Endothelial cell of umbilical vein (primary cell): ENCODE results near the gene SHPK. TPM values are rescaled to one million over a fixed set of nuclear protein-coding genes. Genes with fewer than 3 reads are reported as not detected.
A peak's percentile ranks its signal among the peaks of the same experiment; 100 is the strongest.

Experiments
- BruUV-seq: library from RNA; stranded (reverse); fragments of 400-500 nt; replicated peaks from 2 replicates; lab custom pipeline; 2021; lab: Mats Ljungman, UMichigan
- CTCF ChIA-PET: fragments of 300-600, 350-600 bp; sonication (Branson Sonifier 250); formaldehyde crosslinking; loops from one replicate; lab custom pipeline; 2021; ENCODE audit warnings: antibody characterized with exemption, inconsistent platforms; lab: Charles Lee
- POLR2A ChIA-PET: fragments of 300-600, 350-600 bp; sonication (Branson Sonifier 250); formaldehyde crosslinking; loops from one replicate; lab custom pipeline; 2021; ENCODE audit warnings: antibody characterized with exemption, inconsistent platforms; lab: Charles Lee
- DNase-seq: peaks from one replicate; pipeline ENCODE4 v3.0.0-alpha.2; 2011; ENCODE audit warnings: low read depth, low spot score
- FAIRE-seq: peaks from 2 replicates; lab custom pipeline; 2011; peaks lifted over from hg19 to GRCh38; lab: Jason Lieb, UNC
- H2AFZ ChIP-seq: 2 replicates; pipeline ENCODE4 v1.6.0; 2012; ENCODE audit warnings: low read depth, low read length, control low read depth, inconsistent platforms
- H3K27ac ChIP-seq: 2 replicates; pipeline ENCODE4 v1.5.1; 2011; ENCODE audit warnings: low read depth, mild to moderate bottlenecking, control low read depth, low read length, moderate library complexity; ENCODE audit not compliant: insufficient read depth
- H3K27me3 ChIP-seq, 2 experiments: 2 replicates each; pipeline versions ENCODE4 v1.6.0 to v1.6.1; 2011; ENCODE audit warnings: low read length in 2 of 2, mixed read lengths in 1 of 2; ENCODE audit not compliant: control insufficient read depth in 2 of 2, insufficient read depth in 2 of 2
- H3K36me3 ChIP-seq, 2 experiments: 2 replicates in 1 of 2; 3 replicates in 1 of 2; pipeline ENCODE4 v1.5.1; 2011; ENCODE audit warnings: low read length in 2 of 2, mild to moderate bottlenecking in 1 of 2, moderate library complexity in 1 of 2; ENCODE audit not compliant: control insufficient read depth in 2 of 2, insufficient read depth in 2 of 2; ENCODE audit errors: extremely low read depth in 1 of 2
- H3K4me1 ChIP-seq: 3 replicates; pipeline ENCODE4 v1.5.1; 2011; ENCODE audit warnings: mild to moderate bottlenecking, low read length; ENCODE audit not compliant: control insufficient read depth, insufficient read depth; ENCODE audit errors: extremely low read depth
- H3K4me2 ChIP-seq: 2 replicates; pipeline ENCODE4 v1.6.1; 2011; ENCODE audit warnings: low read length, control low read depth, mixed read lengths; ENCODE audit not compliant: insufficient read depth
- H3K4me3 ChIP-seq, 3 experiments: fragments of 200-600 bp in 1 of 3; sonication (generic), shearing (Covaris generic) in 1 of 3; replicated peaks in 1 of 3; 2 replicates each; pipeline ENCODE4 v1.5.1; 2011 to 2016; ENCODE audit warnings: control low read depth in 3 of 3, low read length in 3 of 3, mild to moderate bottlenecking in 2 of 3, inconsistent platforms in 1 of 3, low read depth in 1 of 3, moderate library complexity in 1 of 3; ENCODE audit not compliant: insufficient read depth in 1 of 3
- H3K79me2 ChIP-seq: 2 replicates; pipeline ENCODE4 v1.6.0; 2012; ENCODE audit warnings: low read length, inconsistent platforms; ENCODE audit not compliant: control insufficient read depth, insufficient read depth
- H3K9ac ChIP-seq: replicated peaks from 2 replicates; pipeline ENCODE3; 2011; ENCODE audit warnings: low read length, control low read depth; ENCODE audit not compliant: insufficient read depth; ENCODE audit errors: extremely low read depth
- H3K9me1 ChIP-seq: replicated peaks from 3 replicates; pipeline ENCODE4 v1.6.0; 2011; ENCODE audit warnings: mild to moderate bottlenecking, low read length; ENCODE audit not compliant: control insufficient read depth, insufficient read depth; ENCODE audit errors: extremely low read depth
- H3K9me3 ChIP-seq: replicated peaks from 2 replicates; pipeline ENCODE4 v1.5.1; 2012; ENCODE audit warnings: low read length, inconsistent platforms; ENCODE audit not compliant: control insufficient read depth, insufficient read depth
- H4K20me1 ChIP-seq: replicated peaks from 2 replicates; pipeline ENCODE3; 2011; ENCODE audit warnings: mild to moderate bottlenecking, low read length; ENCODE audit not compliant: control insufficient read depth, insufficient read depth; ENCODE audit errors: extremely low read depth
- CTCF ChIP-seq, 2 donors: IDR thresholded peaks; 1 replicate in 1 of 2; 2 replicates in 1 of 2; pipeline ENCODE4 v1.5.1; 2011; ENCODE audit warnings: low read length in 2 of 2, mild to moderate bottlenecking in 2 of 2, moderate library complexity in 2 of 2, control low read depth in 1 of 2, inconsistent platforms in 1 of 2, low read depth in 1 of 2; ENCODE audit not compliant: insufficient read depth in 1 of 2; ENCODE audit errors: extremely low read depth in 1 of 2
- FOS ChIP-seq: IDR thresholded peaks from 2 replicates; pipeline ENCODE4 v1.6.1; 2011; ENCODE audit warnings: mild to moderate bottlenecking, low read length, moderate library complexity, borderline replicate concordance; ENCODE audit not compliant: insufficient read depth
- GATA2 ChIP-seq: IDR thresholded peaks from 2 replicates; pipeline ENCODE4 v1.7.0; 2011; ENCODE audit warnings: low read depth, mild to moderate bottlenecking, moderate library complexity, mixed read lengths, low read length; ENCODE audit not compliant: insufficient read length, insufficient read depth
- MYC ChIP-seq: IDR thresholded peaks from one replicate; pipeline ENCODE4 v1.6.1; 2011; ENCODE audit warnings: mild to moderate bottlenecking, low read depth, low read length
- POLR2A ChIP-seq: IDR thresholded peaks from 2 replicates; pipeline ENCODE4 v1.6.1; 2012; ENCODE audit warnings: low read depth, mild to moderate bottlenecking, control low read depth, low read length
- dilution Hi-C: fragments of 300-500 bp; cut with MboI; formaldehyde crosslinking; loops from one replicate; pipeline ENCODE4 v1.15.0; 2019; ENCODE audit warnings: low sequenced_read_pairs; ENCODE audit not compliant: extremely low pct_ligation_motif_present
- intact Hi-C: fragments of 100-400 bp; cut with micrococcal nuclease; formaldehyde crosslinking; loops from one replicate; pipeline ENCODE4 v1.10.0; 2022
- polyA plus RNA-seq, 4 experiments: library from polyadenylated mRNA; depleted of rRNA in 3 of 4; stranded (reverse) in 3 of 4; unstranded in 1 of 4; fragments of >200 nt; gene quantifications; 2 replicates each; pipeline versions ENCODE4 v1.2.1 to v1.2.3, GENCODE V29; 2011 to 2012; ENCODE audit warnings: missing spikeins in 1 of 4
- total RNA-seq: library from RNA; stranded (reverse); gene quantifications from 2 replicates; pipeline ENCODE4 v1.2.3, GENCODE V29; 2021

SHPK gene
- total and polyA plus RNA-seq, 2 donors (not counting 3 experiments of a cell fraction or from before 2014, with no cell fraction given), result 15.4 to 15.9 TPM

- H3K4me2 ChIP-seq, result no peak overlapping the region
- H3K9me1 ChIP-seq, result no peaks in the 10 kb centered on the region
- no TSS peak for BruUV-seq
- H4K20me1 ChIP-seq, result no peaks in the 10 kb centered on the region
- H3K4me1 ChIP-seq, result peaks cover 9% of the 10 kb centered on the region
- DNase-seq (peak; percentile 18), FAIRE-seq (peak; percentile 61)
- CTCF ChIA-PET, result no interaction called here
- peaks cover 4% of the 10 kb centered on the region for H3K79me2 ChIP-seq
- no peak overlapping the region for H3K4me3 ChIP-seq
- H3K36me3 ChIP-seq, result peaks cover 0 to 7% of the 10 kb centered on the region in 2 experiments
- H2AFZ ChIP-seq, result no peak overlapping the region
- no peak overlapping the region for H3K9ac ChIP-seq
- peak overlapping the region; percentile 19 for H3K27ac ChIP-seq
- intact Hi-C loops (no loop called here), dilution Hi-C loops (no loop called here)
- H3K9me3 ChIP-seq, result no peaks in the 10 kb centered on the region
- no peaks in the 10 kb centered on the region for H3K27me3 ChIP-seq
- POLR2A ChIA-PET, result no interaction called here
- TF ChIP-seq FOS, result no peak
- no peak for TF ChIP-seq GATA2
- no peak for TF ChIP-seq POLR2A
- no peak for TF ChIP-seq MYC
- no peak for TF ChIP-seq CTCF (IDR thresholded peaks at IDR 0.05; ENCODE audit: extremely low read depth in 1 of 2, insufficient read depth in 1 of 2, low read depth in 1 of 2, low read length in 2 of 2)
These were observed 5.9 kb upstream of the SHPK start for GRCh38 chr17:3641717-3642486.
